ENCODE measurements around the gene STXBP2.

The STXBP2 gene

GRCh38 chr19:7603919-7604318 lies 33.0 kb upstream of the STXBP2 start:
- H3K36me3 ChIP-seq (ENCODE audit: control insufficient read depth, insufficient read depth, low read length, severe bottlenecking): no peaks in the 10 kb centered on the region
- H3K9me3 ChIP-seq (ENCODE audit: control insufficient read depth, low read length): no peaks in the 10 kb centered on the region
- DNase-seq (ENCODE audit: low read depth): no peak
- H3K4me3 ChIP-seq (ENCODE audit: low read length): no peak overlapping the region
- peaks cover 2% of the 10 kb centered on the region for H3K4me1 ChIP-seq (ENCODE audit: control insufficient read depth, insufficient read depth, low read length)
- H3K9ac ChIP-seq (ENCODE audit: low read length): no peak overlapping the region
- H3K27me3 ChIP-seq (replicated peaks; ENCODE audit: control insufficient read depth, insufficient read depth, low read length): peaks cover 23% of the 10 kb centered on the region

- no peak for DNase-seq (ENCODE audit: low read depth)
- Histone ChIP-seq H3K4me3 (ENCODE audit: low read length) (no peak overlapping the region), H3K27me3 (replicated peaks; ENCODE audit: control insufficient read depth, insufficient read depth, low read length) (peaks cover 23% of the 10 kb centered on the region), H3K4me1 (ENCODE audit: control insufficient read depth, insufficient read depth, low read length) (peaks cover 2% of the 10 kb centered on the region), H3K9me3 (ENCODE audit: control insufficient read depth, low read length) (no peaks in the 10 kb centered on the region), H3K9ac (ENCODE audit: low read length) (no peak overlapping the region), H3K36me3 (ENCODE audit: control insufficient read depth, insufficient read depth, low read length, severe bottlenecking) (no peaks in the 10 kb centered on the region)
These were observed 31.3 kb upstream of the STXBP2 start for GRCh38 chr19:7605490-7606222.

- H3K9ac ChIP-seq (ENCODE audit: low read length): no peak overlapping the region
- peaks cover 2% of the 10 kb centered on the region for H3K4me1 ChIP-seq (ENCODE audit: control insufficient read depth, insufficient read depth, low read length)
- peaks cover 23% of the 10 kb centered on the region for H3K27me3 ChIP-seq (replicated peaks; ENCODE audit: control insufficient read depth, insufficient read depth, low read length)
- no peaks in the 10 kb centered on the region for H3K9me3 ChIP-seq (ENCODE audit: control insufficient read depth, low read length)
- no peak for DNase-seq (ENCODE audit: low read depth)
- H3K36me3 ChIP-seq (ENCODE audit: control insufficient read depth, insufficient read depth, low read length, severe bottlenecking): no peaks in the 10 kb centered on the region
- H3K4me3 ChIP-seq (ENCODE audit: low read length): no peak overlapping the region
These were observed 30.6 kb upstream of the STXBP2 start for GRCh38 chr19:7606289-7606688.

GRCh38 chr19:7607212-7607873 lies 29.6 kb upstream of the STXBP2 start:
- H3K9me3 ChIP-seq (ENCODE audit: control insufficient read depth, low read length): no peaks in the 10 kb centered on the region
- no peak overlapping the region for H3K4me3 ChIP-seq (ENCODE audit: low read length)
- DNase-seq (ENCODE audit: low read depth): no peak
- H3K4me1 ChIP-seq (ENCODE audit: control insufficient read depth, insufficient read depth, low read length): peaks cover 2% of the 10 kb centered on the region
- H3K36me3 ChIP-seq (ENCODE audit: control insufficient read depth, insufficient read depth, low read length, severe bottlenecking): no peaks in the 10 kb centered on the region
- peaks cover 23% of the 10 kb centered on the region for H3K27me3 ChIP-seq (replicated peaks; ENCODE audit: control insufficient read depth, insufficient read depth, low read length)
- H3K9ac ChIP-seq (ENCODE audit: low read length): no peak overlapping the region

GRCh38 chr19:7607874-7608560 lies 28.9 kb upstream of the STXBP2 start:
- DNase-seq (ENCODE audit: low read depth): no peak
- Histone ChIP-seq H3K9me3 (ENCODE audit: control insufficient read depth, low read length) (no peaks in the 10 kb centered on the region), H3K4me3 (ENCODE audit: low read length) (no peak overlapping the region), H3K4me1 (ENCODE audit: control insufficient read depth, insufficient read depth, low read length) (no peaks in the 10 kb centered on the region), H3K36me3 (ENCODE audit: control insufficient read depth, insufficient read depth, low read length, severe bottlenecking) (no peaks in the 10 kb centered on the region), H3K9ac (ENCODE audit: low read length) (no peak overlapping the region), H3K27me3 (replicated peaks; ENCODE audit: control insufficient read depth, insufficient read depth, low read length) (peaks cover 23% of the 10 kb centered on the region)

GRCh38 chr19:7610491-7611240 lies 26.2 kb upstream of the STXBP2 start:
- DNase-seq (ENCODE audit: low read depth): no peak
- Histone ChIP-seq H3K27me3 (replicated peaks; ENCODE audit: control insufficient read depth, insufficient read depth, low read length) (peaks cover 6% of the 10 kb centered on the region), H3K9ac (ENCODE audit: low read length) (no peak overlapping the region), H3K9me3 (ENCODE audit: control insufficient read depth, low read length) (no peaks in the 10 kb centered on the region), H3K4me3 (ENCODE audit: low read length) (no peak overlapping the region), H3K36me3 (ENCODE audit: control insufficient read depth, insufficient read depth, low read length, severe bottlenecking) (no peaks in the 10 kb centered on the region), H3K4me1 (ENCODE audit: control insufficient read depth, insufficient read depth, low read length) (no peaks in the 10 kb centered on the region)

GRCh38 chr19:7611541-7612279 lies 25.2 kb upstream of the STXBP2 start:
- no peaks in the 10 kb centered on the region for H3K9me3 ChIP-seq (ENCODE audit: control insufficient read depth, low read length)
- H3K4me3 ChIP-seq (ENCODE audit: low read length): no peak overlapping the region
- no peak overlapping the region for H3K9ac ChIP-seq (ENCODE audit: low read length)
- H3K27me3 ChIP-seq (replicated peaks; ENCODE audit: control insufficient read depth, insufficient read depth, low read length): peaks cover 6% of the 10 kb centered on the region
- no peaks in the 10 kb centered on the region for H3K4me1 ChIP-seq (ENCODE audit: control insufficient read depth, insufficient read depth, low read length)
- H3K36me3 ChIP-seq (ENCODE audit: control insufficient read depth, insufficient read depth, low read length, severe bottlenecking): no peaks in the 10 kb centered on the region
- no peak for DNase-seq (ENCODE audit: low read depth)

- Histone ChIP-seq H3K27me3 (replicated peaks; ENCODE audit: control insufficient read depth, insufficient read depth, low read length) (no peaks in the 10 kb centered on the region), H3K4me1 (ENCODE audit: control insufficient read depth, insufficient read depth, low read length) (no peaks in the 10 kb centered on the region), H3K9me3 (ENCODE audit: control insufficient read depth, low read length) (no peaks in the 10 kb centered on the region), H3K9ac (ENCODE audit: low read length) (no peak overlapping the region), H3K4me3 (ENCODE audit: low read length) (no peak overlapping the region), H3K36me3 (ENCODE audit: control insufficient read depth, insufficient read depth, low read length, severe bottlenecking) (no peaks in the 10 kb centered on the region)
- DNase-seq (ENCODE audit: low read depth): no peak
These were observed 24.3 kb upstream of the STXBP2 start for GRCh38 chr19:7612282-7613274.

- no peak overlapping the region for H3K4me3 ChIP-seq (ENCODE audit: low read length)
- no peak for DNase-seq (ENCODE audit: low read depth)
These were observed 21.8 kb upstream of the STXBP2 start for GRCh38 chr19:7614859-7615741.

More at GRCh38 chr19:7614859-7615741, 21.8 kb upstream of the STXBP2 start:
- Histone ChIP-seq H3K9ac (ENCODE audit: low read length) (no peak overlapping the region), H3K9me3 (ENCODE audit: control insufficient read depth, low read length) (no peaks in the 10 kb centered on the region), H3K27me3 (replicated peaks; ENCODE audit: control insufficient read depth, insufficient read depth, low read length) (no peaks in the 10 kb centered on the region), H3K36me3 (ENCODE audit: control insufficient read depth, insufficient read depth, low read length, severe bottlenecking) (peaks cover 6% of the 10 kb centered on the region), H3K4me1 (ENCODE audit: control insufficient read depth, insufficient read depth, low read length) (peaks cover 3% of the 10 kb centered on the region)

All from adipocyte (in vitro differentiated cells).